Fibroblast of lung (primary cell): Measurements from ENCODE around the gene SEMA5A.

Experiments used
- EZH2 ChIP-seq: IDR thresholded peaks from 2 replicates; pipeline ENCODE4 v1.5.1; 2012; ENCODE audit warnings: low read length, control low read depth, mild to moderate bottlenecking; ENCODE audit errors: missing control alignments
- TF ChIP-seq, protein P1 (sequence below), 2 donors: IDR thresholded peaks in 1 of 2; conservative IDR thresholded peaks in 1 of 2; 1 replicate in 1 of 2; 2 replicates in 1 of 2; pipeline ENCODE4 v1.5.1; 2011 to 2012; ENCODE audit warnings: low read length in 2 of 2, control low read depth in 1 of 2, inconsistent platforms in 1 of 2, low read depth in 1 of 2, mild to moderate bottlenecking in 1 of 2

DNA sequence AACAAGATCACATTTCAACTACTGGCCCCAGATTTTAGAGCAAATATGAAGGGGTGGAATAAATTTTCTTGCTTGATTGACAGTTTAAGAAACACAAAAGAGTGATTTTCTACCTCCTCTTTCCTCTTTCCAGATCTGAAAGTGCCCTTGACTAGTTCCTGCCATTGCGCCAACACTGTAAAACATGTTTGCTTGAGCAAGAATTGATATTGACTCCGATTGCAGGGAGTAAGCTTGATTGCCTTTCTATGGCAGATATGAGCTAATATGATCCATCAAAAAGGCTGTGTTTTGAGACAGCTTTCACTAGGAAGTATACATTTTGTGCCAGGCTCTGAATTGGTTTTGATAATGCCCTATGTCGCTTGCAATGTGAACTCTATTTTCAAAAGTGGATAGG lies 508.8 kb downstream of the SEMA5A start:
- TF ChIP-seq, protein P1, sequence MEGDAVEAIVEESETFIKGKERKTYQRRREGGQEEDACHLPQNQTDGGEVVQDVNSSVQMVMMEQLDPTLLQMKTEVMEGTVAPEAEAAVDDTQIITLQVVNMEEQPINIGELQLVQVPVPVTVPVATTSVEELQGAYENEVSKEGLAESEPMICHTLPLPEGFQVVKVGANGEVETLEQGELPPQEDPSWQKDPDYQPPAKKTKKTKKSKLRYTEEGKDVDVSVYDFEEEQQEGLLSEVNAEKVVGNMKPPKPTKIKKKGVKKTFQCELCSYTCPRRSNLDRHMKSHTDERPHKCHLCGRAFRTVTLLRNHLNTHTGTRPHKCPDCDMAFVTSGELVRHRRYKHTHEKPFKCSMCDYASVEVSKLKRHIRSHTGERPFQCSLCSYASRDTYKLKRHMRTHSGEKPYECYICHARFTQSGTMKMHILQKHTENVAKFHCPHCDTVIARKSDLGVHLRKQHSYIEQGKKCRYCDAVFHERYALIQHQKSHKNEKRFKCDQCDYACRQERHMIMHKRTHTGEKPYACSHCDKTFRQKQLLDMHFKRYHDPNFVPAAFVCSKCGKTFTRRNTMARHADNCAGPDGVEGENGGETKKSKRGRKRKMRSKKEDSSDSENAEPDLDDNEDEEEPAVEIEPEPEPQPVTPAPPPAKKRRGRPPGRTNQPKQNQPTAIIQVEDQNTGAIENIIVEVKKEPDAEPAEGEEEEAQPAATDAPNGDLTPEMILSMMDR (conservative IDR thresholded peaks at IDR 0.05 in 1 of 2, IDR thresholded peaks at IDR 0.05 in 1 of 2; ENCODE audit: low read depth in 1 of 2, low read length in 2 of 2): no peak
- no peak for TF ChIP-seq EZH2
